ES-I3 (cell line): ENCODE results near the gene FBXO34.
"Not testable (repeated sequence)": the region's sequence is repeated elsewhere in the genome, so short reads cannot be mapped to it uniquely, and the experiment has no call there.

Experiments
- H3K36me3 ChIP-seq: 2 replicates; pipeline ENCODE4 v1.6.1; 2013; ENCODE audit warnings: mild to moderate bottlenecking, low read length, control low read depth, moderate library complexity; ENCODE audit not compliant: insufficient read depth
- H3K4me1 ChIP-seq: 2 replicates; pipeline ENCODE4 v1.6.1; 2013; ENCODE audit warnings: mild to moderate bottlenecking, control low read depth, low read length; ENCODE audit not compliant: insufficient read depth
- H3K9ac ChIP-seq: 2 replicates; pipeline ENCODE4 v1.6.1; 2013; ENCODE audit warnings: low read depth, mild to moderate bottlenecking, low read length, moderate library complexity
- H3K9me3 ChIP-seq: 2 replicates; pipeline ENCODE4 v1.6.1; 2013; ENCODE audit warnings: mild to moderate bottlenecking, low read length, moderate library complexity; ENCODE audit not compliant: control insufficient read depth, insufficient read depth

FBXO34 gene

DNA sequence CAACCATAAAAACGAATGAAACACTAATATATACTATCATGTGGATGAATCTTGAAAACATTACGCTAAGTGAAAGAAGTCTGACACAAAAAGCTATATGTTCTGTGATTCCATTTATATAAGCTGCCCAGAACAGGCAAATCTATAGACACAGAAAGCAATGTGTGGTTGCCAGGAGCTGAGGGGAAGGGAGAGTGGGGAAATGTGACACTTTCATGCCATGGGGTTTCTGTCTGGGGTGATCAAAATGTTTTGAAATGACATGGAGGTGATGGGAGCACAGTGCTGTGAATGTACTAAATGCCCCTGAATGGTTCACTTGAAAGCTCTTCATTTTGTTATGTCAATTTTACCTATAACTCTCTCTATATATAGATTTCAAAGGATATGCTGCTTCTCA is 110.3 kb downstream of the FBXO34 start:
- Histone ChIP-seq H3K4me1 (no peaks in the 10 kb centered on the region), H3K9me3 (no peaks in the 10 kb centered on the region), H3K9ac (no peak overlapping the region), H3K36me3 (peaks cover 11% of the 10 kb centered on the region; the same call in 1 of the 2 replicates)

- Histone ChIP-seq H3K9me3 (no peaks in the 10 kb centered on the region), H3K36me3 (peaks cover 11% of the 10 kb centered on the region; the same call in 1 of the 2 replicates), H3K4me1 (no peaks in the 10 kb centered on the region), H3K9ac (no peak overlapping the region)
Observed at GRCh38 chr14:55382483-55382882, 111.3 kb downstream of the FBXO34 start.

DNA sequence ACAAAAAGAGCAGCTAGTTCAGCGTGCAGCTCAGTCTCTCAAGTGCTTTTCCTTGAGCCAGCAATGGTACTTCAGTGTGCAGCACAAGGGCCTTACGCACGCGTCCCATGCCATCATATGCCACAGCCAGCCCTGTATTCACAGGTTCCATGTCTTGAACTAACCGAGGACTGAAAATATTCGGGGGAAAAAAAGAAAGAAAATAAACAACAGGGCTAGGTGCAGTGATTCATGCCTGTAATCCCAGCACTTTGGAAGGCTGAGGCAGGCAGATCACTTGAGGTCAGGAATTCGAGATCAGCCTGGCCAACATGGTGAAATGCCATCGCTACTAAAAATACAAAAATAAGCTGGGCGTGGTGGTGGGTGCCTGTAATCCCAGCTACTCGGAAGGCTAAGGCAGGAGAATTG is 111.8 kb downstream of the FBXO34 start:
- H3K9me3 ChIP-seq, H3K9ac ChIP-seq, H3K4me1 ChIP-seq: not testable (repeated sequence)
- peaks cover 11% of the 10 kb centered on the region; the same call in 1 of the 2 replicates for H3K36me3 ChIP-seq

- Histone ChIP-seq H3K9ac (no peak overlapping the region), H3K36me3 (peaks cover 11% of the 10 kb centered on the region; the same call in 1 of the 2 replicates), H3K4me1 (no peaks in the 10 kb centered on the region), H3K9me3 (no peaks in the 10 kb centered on the region)
Observed at GRCh38 chr14:55383541-55384140, 112.4 kb downstream of the FBXO34 start.

GRCh38 chr14:55384536-55384935 is 113.3 kb downstream of the FBXO34 start:
- no peaks in the 10 kb centered on the region for H3K4me1 ChIP-seq
- no peak overlapping the region for H3K9ac ChIP-seq
- H3K9me3 ChIP-seq = no peaks in the 10 kb centered on the region
- peaks cover 14% of the 10 kb centered on the region; the same call in 1 of the 2 replicates for H3K36me3 ChIP-seq

GRCh38 chr14:55386037-55386808 is 115.0 kb downstream of the FBXO34 start:
- no peak overlapping the region for H3K9ac ChIP-seq
- peaks cover 14% of the 10 kb centered on the region; the same call in 1 of the 2 replicates for H3K36me3 ChIP-seq
- H3K4me1 ChIP-seq = no peaks in the 10 kb centered on the region

DNA sequence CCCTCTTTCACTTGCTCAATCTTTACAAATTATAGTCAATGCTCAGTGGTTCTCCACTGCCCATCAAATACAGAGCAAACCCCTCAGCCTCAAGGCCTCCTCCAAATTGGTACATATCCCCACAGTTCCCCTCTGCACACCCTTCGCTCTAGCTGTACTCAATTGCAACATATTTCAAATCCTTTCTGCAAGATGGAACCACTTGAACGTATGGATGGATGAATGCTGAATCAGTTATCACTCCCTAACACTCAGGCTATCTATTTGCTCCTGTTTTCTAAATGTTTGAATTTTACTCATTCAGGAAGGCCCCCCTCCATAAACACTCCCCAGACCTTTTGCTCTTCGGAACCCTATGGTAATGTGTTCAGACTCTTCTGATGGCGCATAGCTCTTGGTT is 115.9 kb downstream of the FBXO34 start:
- H3K36me3 ChIP-seq = peaks cover 12% of the 10 kb centered on the region; the same call in 1 of the 2 replicates
- no peaks in the 10 kb centered on the region for H3K9me3 ChIP-seq
- H3K9ac ChIP-seq = no peak overlapping the region
- H3K4me1 ChIP-seq = no peaks in the 10 kb centered on the region

More at GRCh38 chr14:55386037-55386808, 115.0 kb downstream of the FBXO34 start:
- no peaks in the 10 kb centered on the region for H3K9me3 ChIP-seq

DNA sequence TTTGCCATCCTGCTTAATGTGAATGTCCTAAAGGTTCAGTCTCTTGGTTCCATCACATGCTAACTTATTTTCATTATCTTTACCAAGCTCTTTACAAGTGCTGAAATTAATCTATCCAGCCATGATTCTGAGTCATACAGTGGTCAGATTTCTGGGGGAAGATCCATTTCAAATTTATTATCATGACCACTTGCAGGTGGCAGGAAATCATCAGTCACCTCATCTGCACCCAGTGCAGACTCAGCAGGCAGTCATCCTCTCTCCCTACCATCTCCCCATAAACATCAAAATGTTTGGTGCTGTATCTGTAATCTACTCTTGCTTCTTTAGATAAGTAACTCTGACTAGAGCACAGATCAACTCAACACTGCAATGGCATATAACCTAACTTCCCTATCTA is 116.9 kb downstream of the FBXO34 start:
- Histone ChIP-seq H3K9ac (no peak overlapping the region), H3K36me3 (peaks cover 12% of the 10 kb centered on the region; the same call in 1 of the 2 replicates), H3K4me1 (no peaks in the 10 kb centered on the region), H3K9me3 (no peaks in the 10 kb centered on the region)

DNA sequence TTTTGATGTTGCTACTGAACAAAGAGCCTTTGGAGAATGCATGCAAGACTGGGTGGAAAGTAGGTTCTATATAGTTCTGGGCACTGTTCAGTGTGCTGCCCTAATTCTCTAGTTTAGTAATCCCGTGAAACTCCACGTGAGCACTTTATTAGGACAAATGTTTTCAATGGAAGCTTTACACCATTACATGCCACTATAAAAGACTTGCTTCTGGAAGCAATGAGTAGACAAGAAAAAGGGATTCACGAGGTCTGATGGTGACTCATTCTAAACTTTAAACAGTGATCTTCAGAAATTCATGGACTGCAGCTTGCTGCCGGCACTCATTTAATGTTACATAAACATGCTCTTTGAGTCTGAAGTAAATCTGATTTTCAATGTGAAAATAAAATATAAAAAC is 118.1 kb downstream of the FBXO34 start:
- Histone ChIP-seq H3K4me1 (no peaks in the 10 kb centered on the region), H3K9ac (no peak overlapping the region), H3K9me3 (no peaks in the 10 kb centered on the region), H3K36me3 (peaks cover 12% of the 10 kb centered on the region; the same call in 1 of the 2 replicates)

DNA sequence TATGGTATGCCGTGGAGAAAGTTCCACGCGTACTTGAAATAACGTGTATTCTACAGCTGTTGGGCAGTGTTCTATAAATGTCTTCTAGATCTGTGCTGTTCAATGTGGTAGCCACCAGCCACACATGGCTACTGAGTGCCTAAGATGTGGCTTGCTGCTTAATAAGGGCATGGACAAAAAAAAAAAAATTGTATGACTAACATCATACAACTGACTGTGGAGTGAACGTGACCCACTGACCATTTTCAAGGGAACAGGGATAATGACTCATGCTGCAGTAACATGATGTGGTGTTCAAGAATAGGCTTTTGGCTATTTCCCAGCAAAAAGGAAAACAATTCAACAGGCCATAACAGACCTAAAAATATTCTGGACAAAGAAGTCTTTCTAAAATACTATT is 127.5 kb downstream of the FBXO34 start:
- H3K4me1 ChIP-seq = no peaks in the 10 kb centered on the region
- no peaks in the 10 kb centered on the region for H3K9me3 ChIP-seq
- no peak overlapping the region for H3K9ac ChIP-seq
- H3K36me3 ChIP-seq = peaks cover 4% of the 10 kb centered on the region; the same call in 1 of the 2 replicates

DNA sequence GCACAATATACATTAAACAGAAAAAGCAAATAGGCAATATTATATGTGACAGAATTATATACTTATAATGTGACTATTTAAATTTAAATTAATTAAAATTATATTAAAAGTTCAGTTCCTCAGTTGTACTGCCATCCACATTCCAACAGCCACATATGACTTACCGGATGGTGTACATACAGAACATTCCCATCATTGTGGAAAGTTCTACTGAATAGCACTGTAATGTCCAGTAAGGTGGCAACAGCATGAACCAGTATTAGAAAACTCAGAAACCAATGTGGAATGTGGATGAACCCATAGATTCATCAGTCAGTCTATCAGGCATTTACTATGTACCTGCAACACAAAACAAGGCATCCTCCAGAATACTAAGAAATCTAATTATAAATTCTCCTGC is 128.0 kb downstream of the FBXO34 start:
- Histone ChIP-seq H3K4me1 (no peaks in the 10 kb centered on the region), H3K9me3 (no peaks in the 10 kb centered on the region), H3K9ac (no peak overlapping the region), H3K36me3 (peaks cover 4% of the 10 kb centered on the region; the same call in 1 of the 2 replicates)

DNA sequence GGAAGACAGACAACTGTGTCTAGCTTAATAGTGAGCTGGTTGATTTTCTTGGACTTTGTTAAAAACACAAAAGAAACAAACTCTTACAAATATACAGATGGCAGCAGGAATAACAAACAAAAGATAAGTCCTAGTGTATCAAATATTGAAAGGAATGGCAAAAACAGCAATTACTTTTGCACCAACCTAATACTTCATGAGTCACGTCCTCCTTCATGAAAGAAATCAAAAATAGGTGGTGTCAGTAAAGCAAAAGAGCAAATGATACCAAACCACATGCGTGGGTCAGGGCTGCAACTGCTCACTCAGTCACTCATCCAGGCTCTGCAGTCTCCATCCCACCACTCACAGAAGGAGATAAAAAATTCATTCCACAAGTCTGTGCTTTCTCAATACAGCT is 128.6 kb downstream of the FBXO34 start:
- no peak overlapping the region for H3K9ac ChIP-seq
- no peaks in the 10 kb centered on the region for H3K9me3 ChIP-seq
- H3K4me1 ChIP-seq = no peaks in the 10 kb centered on the region
- H3K36me3 ChIP-seq = no peaks in the 10 kb centered on the region

GRCh38 chr14:55401751-55402150 is 130.5 kb downstream of the FBXO34 start:
- Histone ChIP-seq H3K9me3 (no peaks in the 10 kb centered on the region), H3K4me1 (no peaks in the 10 kb centered on the region), H3K36me3 (no peaks in the 10 kb centered on the region), H3K9ac (no peak overlapping the region)
